ENCODE results near the gene CHRNB2. TPM values are rescaled to one million over a fixed set of nuclear protein-coding genes. Genes with fewer than 3 reads are reported as not detected.
"Not testable (repeated sequence)": the region's sequence is repeated elsewhere in the genome, so short reads cannot be mapped to it uniquely, and the experiment has no call there.

CHRNB2 gene
- total RNA-seq, 1 experiment from 2014 or later = 1.8 TPM

DNA sequence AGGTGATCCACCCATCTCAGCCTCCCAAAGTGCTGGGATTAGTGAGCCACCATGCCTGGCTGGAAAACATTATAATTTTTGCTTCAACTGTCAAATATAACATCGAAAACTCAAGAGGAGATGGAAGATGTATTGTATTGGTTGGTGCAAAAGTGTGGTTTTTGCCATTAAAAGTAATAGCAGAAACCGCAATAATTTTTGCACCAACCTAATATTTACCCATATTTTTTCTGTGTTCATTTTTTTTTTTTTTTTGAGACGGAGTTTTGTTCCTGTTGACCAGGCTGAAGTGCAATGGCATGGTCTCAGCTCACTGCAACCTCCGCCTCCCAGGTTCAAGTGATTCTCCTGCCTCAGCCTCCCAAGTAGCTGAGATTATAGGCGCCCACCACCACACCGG, 38.3 kb upstream of the CHRNB2 start:
- Mint-ChIP-seq H3K27me3 (ENCODE audit: low read depth) (peaks cover 2% of the 10 kb centered on the region; the same call in 1 of the 2 replicates), H3K27ac (no peak overlapping the region), H3K9me3 (peaks cover 7 to 13% of the 10 kb centered on the region in 2 experiments; a peak in 3 of 5 replicates), H3K4me3 (no peak overlapping the region), H3K4me1 (no peaks in the 10 kb centered on the region), H3K36me3 (ENCODE audit: insufficient read depth in 1 of 3, low read depth in 3 of 3) (no peaks in the 10 kb centered on the region)
- Histone ChIP-seq H4K5ac (ENCODE audit: insufficient read length, low read depth, low read length) (no peak overlapping the region), H3K27me3 (ENCODE audit: insufficient read depth, low read length) (no peaks in the 10 kb centered on the region), H3K56ac (ENCODE audit: insufficient read length, low read depth, low read length) (no peak overlapping the region), H4K20me1 (ENCODE audit: control insufficient read depth, insufficient read depth, insufficient read length) (no peaks in the 10 kb centered on the region), H3K79me2 (ENCODE audit: insufficient read depth, low read length) (no peaks in the 10 kb centered on the region), H3K9me3 (ENCODE audit: control insufficient read depth, low read depth, low read length) (no peaks in the 10 kb centered on the region), H3K18ac (ENCODE audit: insufficient read length, low read depth, low read length) (no peak overlapping the region), H2BK15ac (ENCODE audit: low read depth, low read length) (no peak overlapping the region), H3K4me1 (ENCODE audit: insufficient read depth, low read length) (no peaks in the 10 kb centered on the region), H3K4me2 (ENCODE audit: insufficient read depth, insufficient read length, low read length) (no peak overlapping the region), H3K4ac (ENCODE audit: low read depth, low read length) (no peak overlapping the region), H3K27ac (ENCODE audit: insufficient read length, low read depth, low read length) (no peak overlapping the region), H4K8ac (replicated peaks; ENCODE audit: insufficient read length, low read depth, low read length) (no peak overlapping the region), H3K79me1 (ENCODE audit: insufficient read depth, low read depth, low read length, poor library complexity, severe bottlenecking) (no peaks in the 10 kb centered on the region), H3K14ac (ENCODE audit: insufficient read depth, low read length) (no peak overlapping the region), H2BK12ac (ENCODE audit: insufficient read length, low read depth, low read length) (no peak overlapping the region), H4K91ac (ENCODE audit: insufficient read length, low read depth, low read length) (no peak overlapping the region), H2AK5ac (ENCODE audit: insufficient read length, low read length) (no peak overlapping the region), H2BK20ac (ENCODE audit: low read depth, low read length, poor library complexity, severe bottlenecking) (no peak overlapping the region), H3K9ac (ENCODE audit: extremely low read depth, insufficient read length, low read length) (no peak overlapping the region), H2BK5ac (ENCODE audit: insufficient read length, low read length) (no peak overlapping the region), H2BK120ac (ENCODE audit: low read depth, low read length, poor library complexity, severe bottlenecking) (no peak overlapping the region), H3T11ph (ENCODE audit: low read length) (no peak overlapping the region), H2AFZ (ENCODE audit: low read length) (no peak overlapping the region), H3K23ac (ENCODE audit: insufficient read length, low read depth, low read length) (no peak overlapping the region), H3K23me2 (ENCODE audit: insufficient read length, low read depth, low read length, poor library complexity, severe bottlenecking) (no peaks in the 10 kb centered on the region)
- TF ChIP-seq, protein P1, sequence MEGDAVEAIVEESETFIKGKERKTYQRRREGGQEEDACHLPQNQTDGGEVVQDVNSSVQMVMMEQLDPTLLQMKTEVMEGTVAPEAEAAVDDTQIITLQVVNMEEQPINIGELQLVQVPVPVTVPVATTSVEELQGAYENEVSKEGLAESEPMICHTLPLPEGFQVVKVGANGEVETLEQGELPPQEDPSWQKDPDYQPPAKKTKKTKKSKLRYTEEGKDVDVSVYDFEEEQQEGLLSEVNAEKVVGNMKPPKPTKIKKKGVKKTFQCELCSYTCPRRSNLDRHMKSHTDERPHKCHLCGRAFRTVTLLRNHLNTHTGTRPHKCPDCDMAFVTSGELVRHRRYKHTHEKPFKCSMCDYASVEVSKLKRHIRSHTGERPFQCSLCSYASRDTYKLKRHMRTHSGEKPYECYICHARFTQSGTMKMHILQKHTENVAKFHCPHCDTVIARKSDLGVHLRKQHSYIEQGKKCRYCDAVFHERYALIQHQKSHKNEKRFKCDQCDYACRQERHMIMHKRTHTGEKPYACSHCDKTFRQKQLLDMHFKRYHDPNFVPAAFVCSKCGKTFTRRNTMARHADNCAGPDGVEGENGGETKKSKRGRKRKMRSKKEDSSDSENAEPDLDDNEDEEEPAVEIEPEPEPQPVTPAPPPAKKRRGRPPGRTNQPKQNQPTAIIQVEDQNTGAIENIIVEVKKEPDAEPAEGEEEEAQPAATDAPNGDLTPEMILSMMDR (conservative IDR thresholded peaks at IDR 0.05) = no peak
- no peak for DNase-seq
- WGBS (ENCODE audit: extremely low coverage, insufficient read length, low lambda C conversion rate) = no CpG with 5 or more reads among the region's 6 CpGs

DNA sequence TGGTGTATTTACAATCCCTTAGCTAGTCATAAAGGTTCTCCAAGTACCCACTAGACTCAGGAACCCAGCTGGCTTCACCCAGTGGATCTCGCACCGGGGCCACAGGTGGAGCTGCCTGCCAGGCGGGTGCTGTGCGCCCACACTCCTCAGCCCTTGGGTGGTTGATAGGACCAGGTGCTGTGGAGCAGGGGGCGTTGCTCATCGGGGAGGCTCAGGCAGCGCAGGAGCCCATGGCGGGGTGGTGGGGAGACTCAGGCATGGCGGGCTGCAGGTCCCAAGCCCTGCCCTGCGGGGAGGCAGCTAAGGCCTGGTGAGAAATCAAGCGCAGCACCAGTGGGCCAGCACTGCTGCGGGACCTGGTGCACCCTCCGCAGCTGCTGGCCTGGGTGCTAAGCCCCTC, 35.6 kb upstream of the CHRNB2 start:
- not testable (repeated sequence) for H3K4ac ChIP-seq (ENCODE audit: low read depth, low read length); H2BK20ac ChIP-seq (ENCODE audit: low read depth, low read length, poor library complexity, severe bottlenecking); H2BK12ac ChIP-seq (ENCODE audit: insufficient read length, low read depth, low read length); H3K18ac ChIP-seq (ENCODE audit: insufficient read length, low read depth, low read length); H3K14ac ChIP-seq (ENCODE audit: insufficient read depth, low read length); H3K4me2 ChIP-seq (ENCODE audit: insufficient read depth, insufficient read length, low read length); DNase-seq; H3K4me3 Mint-ChIP-seq; H2BK5ac ChIP-seq (ENCODE audit: insufficient read length, low read length); H3K9ac ChIP-seq (ENCODE audit: extremely low read depth, insufficient read length, low read length); H3K23me2 ChIP-seq (ENCODE audit: insufficient read length, low read depth, low read length, poor library complexity, severe bottlenecking); H2BK15ac ChIP-seq (ENCODE audit: low read depth, low read length); H3K9me3 ChIP-seq (ENCODE audit: control insufficient read depth, low read depth, low read length); H2BK120ac ChIP-seq (ENCODE audit: low read depth, low read length, poor library complexity, severe bottlenecking); H3K36me3 Mint-ChIP-seq (ENCODE audit: insufficient read depth in 1 of 3, low read depth in 3 of 3); H2AK5ac ChIP-seq (ENCODE audit: insufficient read length, low read length); H4K5ac ChIP-seq (ENCODE audit: insufficient read length, low read depth, low read length); H3K27ac Mint-ChIP-seq; H4K8ac ChIP-seq (replicated peaks; ENCODE audit: insufficient read length, low read depth, low read length); H3K79me2 ChIP-seq (ENCODE audit: insufficient read depth, low read length); H3K79me1 ChIP-seq (ENCODE audit: insufficient read depth, low read depth, low read length, poor library complexity, severe bottlenecking); H3K4me1 Mint-ChIP-seq; H2AFZ ChIP-seq (ENCODE audit: low read length); H3K23ac ChIP-seq (ENCODE audit: insufficient read length, low read depth, low read length); H4K20me1 ChIP-seq (ENCODE audit: control insufficient read depth, insufficient read depth, insufficient read length); H3K27ac ChIP-seq (ENCODE audit: insufficient read length, low read depth, low read length); H3K27me3 ChIP-seq (ENCODE audit: insufficient read depth, low read length); H3K56ac ChIP-seq (ENCODE audit: insufficient read length, low read depth, low read length); H4K91ac ChIP-seq (ENCODE audit: insufficient read length, low read depth, low read length); H3K4me1 ChIP-seq (ENCODE audit: insufficient read depth, low read length); H3T11ph ChIP-seq (ENCODE audit: low read length)
- no CpG with 5 or more reads among the region's 13 CpGs for WGBS (ENCODE audit: extremely low coverage, insufficient read length, low lambda C conversion rate)
- peaks cover 10% of the 10 kb centered on the region for H3K27me3 Mint-ChIP-seq (ENCODE audit: low read depth)
- H3K9me3 Mint-ChIP-seq = peaks cover 7 to 13% of the 10 kb centered on the region in 2 experiments; a peak in 3 of 5 replicates
